HG03354 (cell line): ENCODE measurements around the gene KLHL26.
"Not testable (repeated sequence)": the region's sequence is repeated elsewhere in the genome, so short reads cannot be mapped to it uniquely, and the experiment has no call there.

ENCODE experiments used
- ATAC-seq: cut with Tn5 transposase; IDR thresholded peaks from one replicate; pipeline ENCODE4 v1.9.1; 2021; ENCODE audit warnings: mild to moderate bottlenecking; ENCODE audit not compliant: unreplicated experiment, poor library complexity, severe bottlenecking

KLHL26 gene

DNA sequence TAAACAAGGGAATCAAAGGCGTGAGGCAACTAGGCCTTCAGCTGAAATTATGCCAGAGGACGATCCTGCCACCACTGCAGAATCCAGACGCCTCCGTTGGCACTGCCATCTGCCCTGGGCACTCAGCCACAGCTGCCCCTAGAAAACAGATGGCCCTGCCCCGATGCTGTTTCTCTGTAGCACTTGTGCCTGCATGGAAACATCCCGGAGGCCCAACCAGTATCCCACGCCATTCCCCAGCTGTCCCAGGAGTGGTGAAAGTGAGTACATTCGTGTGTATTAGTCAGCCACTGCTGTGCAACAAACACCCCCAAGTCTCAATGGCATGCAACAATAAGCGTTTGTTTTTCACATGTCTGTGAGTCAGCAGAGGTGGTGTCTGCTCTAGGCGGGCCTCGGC is 37.8 kb downstream of the KLHL26 start:
- no peak for ATAC-seq

DNA sequence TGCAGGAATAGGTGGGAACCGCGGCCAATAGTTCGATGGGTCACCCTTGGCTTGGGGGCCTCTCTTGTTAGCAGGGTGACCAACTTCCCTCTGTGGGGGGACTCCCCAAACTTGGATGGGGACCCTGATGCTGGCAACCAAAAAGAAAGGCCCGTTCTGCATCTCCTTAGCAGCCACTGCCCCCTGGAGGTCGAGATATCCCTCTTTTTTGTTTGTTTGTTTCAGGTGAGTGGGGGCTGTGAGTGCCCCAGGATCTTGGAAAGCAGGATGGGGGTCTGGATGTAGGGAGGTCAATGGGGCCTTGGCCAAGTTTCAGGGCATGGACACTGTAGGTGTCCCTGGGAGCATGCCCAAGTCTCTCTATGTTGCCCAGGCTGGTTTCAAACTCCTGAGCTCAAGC is 39.0 kb downstream of the KLHL26 start:
- ATAC-seq, result no peak

GRCh38 chr19:18676692-18677091 is 39.9 kb downstream of the KLHL26 start:
- no peak for ATAC-seq

DNA sequence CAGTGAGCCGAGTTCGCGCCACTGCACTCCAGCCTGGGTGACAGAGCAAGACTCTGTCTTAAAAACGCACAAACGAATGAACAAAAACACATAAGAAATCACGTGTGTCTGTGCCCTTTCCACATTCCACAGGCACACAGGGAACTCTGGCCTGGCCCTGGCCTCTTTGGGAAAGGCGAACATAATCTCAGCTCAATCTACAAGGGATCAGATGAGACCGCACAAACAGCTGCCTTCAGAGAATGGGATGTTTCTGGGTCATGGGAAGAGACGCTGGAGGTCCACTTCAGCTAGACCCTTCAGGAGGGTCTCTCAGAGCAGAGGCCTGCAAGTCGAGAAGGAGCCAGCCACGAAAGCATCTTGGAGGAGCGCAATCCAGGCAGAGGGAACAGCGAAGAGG is 40.3 kb downstream of the KLHL26 start:
- ATAC-seq, result no peak

DNA sequence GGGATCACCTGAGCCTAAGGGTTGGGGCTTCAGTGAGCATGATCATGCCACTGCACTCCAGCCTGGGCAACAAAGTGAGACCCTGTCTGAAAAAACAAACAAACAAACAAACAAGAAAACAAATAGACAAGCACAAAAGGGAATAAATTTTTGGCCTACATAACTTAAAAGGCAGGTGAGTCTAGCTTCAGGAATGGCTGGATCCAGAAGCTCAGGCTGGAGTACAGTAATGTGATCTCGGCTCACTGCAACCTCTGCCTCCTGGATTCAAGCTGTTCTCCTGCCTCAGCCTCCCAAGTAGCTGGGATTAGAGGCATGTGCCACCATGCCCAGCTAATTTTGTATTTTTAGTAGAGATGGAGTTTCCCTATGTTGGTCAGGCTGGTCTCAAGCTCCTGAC is 43.3 kb downstream of the KLHL26 start:
- ATAC-seq, result not testable (repeated sequence)

DNA sequence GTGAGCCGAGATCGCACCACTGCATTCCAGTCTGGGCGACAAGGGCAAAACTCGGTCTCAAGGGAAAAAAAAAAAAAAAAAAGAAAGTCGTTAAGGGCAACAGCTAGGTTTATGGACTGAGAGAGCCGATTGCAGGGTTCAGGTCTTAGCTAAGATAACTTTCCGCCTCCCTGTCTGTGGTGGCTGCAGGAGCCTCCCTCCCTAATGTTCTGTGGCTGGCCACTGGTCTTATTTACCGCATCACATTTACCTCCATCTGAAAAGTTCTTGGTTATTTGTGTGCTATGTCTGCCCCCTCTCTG is 45.9 kb downstream of the KLHL26 start:
- no peak for ATAC-seq

GRCh38 chr19:18683109-18683957 is 46.5 kb downstream of the KLHL26 start, which contains the start of gene CRTC1:
Gene CRTC1 (plus strand): TSS chr19:18683680. CDS start chr19:18683703, 23 bp downstream.
- peak; percentile 79 for ATAC-seq

- ATAC-seq, result peak; percentile 3
Observed at GRCh38 chr19:18683958-18684641, 47.3 kb downstream of the KLHL26 start.

DNA sequence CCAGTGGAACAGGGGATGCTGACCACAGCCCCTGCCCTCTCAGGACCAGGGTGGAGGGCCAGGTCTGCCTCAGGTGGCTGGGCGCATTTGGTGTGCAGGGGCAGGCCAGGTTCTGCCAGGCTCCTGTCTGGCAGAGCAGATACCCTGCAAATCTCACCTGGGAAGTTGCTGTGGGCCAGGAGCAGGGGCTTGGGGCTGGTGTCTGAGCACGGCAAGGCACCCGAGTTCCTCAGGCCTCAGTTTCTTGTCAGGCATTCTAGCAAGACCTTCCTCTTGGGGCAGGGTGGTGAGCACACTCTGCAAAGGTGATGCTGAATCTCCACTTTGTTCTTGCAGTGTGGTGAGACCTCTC is 47.8 kb downstream of the KLHL26 start:
- ATAC-seq, result no peak

DNA sequence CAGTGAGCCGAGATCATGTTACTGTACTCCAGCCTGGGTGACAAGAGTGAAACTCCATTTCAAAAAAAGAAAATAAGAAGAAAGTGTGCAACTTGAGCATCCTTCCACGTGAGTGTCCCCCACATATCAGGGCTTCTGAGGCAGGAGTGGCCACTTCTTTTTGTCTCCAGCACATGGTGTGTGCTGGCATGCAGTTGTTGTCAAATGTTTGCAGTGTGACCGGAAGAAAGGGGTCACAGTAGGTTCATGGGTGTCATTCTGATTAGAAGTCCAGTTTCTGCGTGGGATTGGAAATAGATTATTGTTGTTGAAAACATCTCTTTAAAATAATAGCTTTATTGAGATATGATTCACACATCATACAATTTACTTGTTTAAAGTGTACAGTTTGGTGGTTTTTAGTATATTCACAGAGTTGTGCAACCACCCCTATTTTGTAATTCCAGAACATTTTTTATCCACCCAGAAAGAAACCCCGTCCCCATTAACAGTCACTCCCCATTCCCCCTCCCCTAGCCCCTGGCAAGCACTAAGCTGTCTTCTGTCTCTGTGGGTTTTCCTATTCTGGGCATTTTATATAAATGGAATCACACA is 48.9 kb downstream of the KLHL26 start:
- no peak for ATAC-seq

DNA sequence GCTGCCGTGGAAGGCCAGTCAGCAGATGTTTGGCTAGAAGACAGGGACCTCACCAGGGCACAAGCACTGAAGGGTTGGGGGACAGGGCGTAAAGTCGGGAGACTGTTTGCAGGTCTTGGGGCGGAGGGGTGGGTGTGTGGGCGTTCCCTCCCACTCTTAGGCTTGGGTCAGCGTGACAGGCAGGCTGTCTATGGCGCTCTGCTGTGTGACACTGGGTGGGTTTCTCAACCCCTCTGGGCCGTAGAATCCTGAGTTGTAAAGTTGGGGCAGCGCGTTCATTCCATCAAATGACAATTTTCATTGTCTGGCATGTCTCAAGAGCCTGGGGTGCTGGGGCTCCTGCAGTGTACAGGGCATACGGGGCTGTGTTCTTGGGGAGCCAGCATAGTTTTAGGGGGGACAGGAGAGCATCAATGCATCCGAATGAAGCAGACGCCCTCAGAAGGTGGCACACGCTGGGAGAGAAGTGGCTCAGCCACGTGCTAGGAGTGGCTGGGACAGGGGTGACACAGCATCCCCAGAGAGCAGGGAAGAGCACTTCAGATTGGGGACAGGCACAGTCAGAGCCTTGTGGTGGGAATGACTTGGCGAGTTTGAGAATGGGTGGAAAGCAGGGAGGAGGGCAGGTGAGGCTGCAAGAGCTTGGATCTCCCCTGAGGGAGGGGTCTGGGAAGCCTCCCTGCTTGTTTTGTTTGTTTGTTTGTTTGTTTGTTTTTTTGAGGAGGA is 51.1 kb downstream of the KLHL26 start:
- no peak for ATAC-seq

DNA sequence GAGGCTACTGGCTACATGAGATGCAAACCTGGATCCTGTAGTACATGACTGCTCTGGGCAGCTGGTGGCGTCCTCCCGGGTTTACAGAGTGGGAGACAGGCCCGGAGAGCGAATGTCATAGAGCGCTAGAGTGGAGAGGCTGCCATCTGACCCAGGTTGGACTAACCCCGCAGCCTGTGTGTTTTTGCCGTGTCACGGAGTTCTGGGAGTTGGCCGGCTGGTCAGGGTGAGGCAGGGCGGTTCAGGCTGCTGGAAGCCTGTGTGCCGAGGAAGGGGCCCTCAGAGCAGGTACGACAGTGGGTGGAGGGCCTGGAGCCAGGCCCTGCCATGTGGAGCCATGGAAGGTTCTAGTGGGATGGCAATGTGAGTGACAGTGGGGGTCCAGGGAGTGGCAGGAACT is 59.2 kb downstream of the KLHL26 start:
- no peak for ATAC-seq

- no peak for ATAC-seq
Observed at GRCh38 chr19:18697680-18698079, 60.9 kb downstream of the KLHL26 start.

- no peak for ATAC-seq
Observed at GRCh38 chr19:18698321-18699167, 61.7 kb downstream of the KLHL26 start.

GRCh38 chr19:18699403-18700054 is 62.7 kb downstream of the KLHL26 start:
- no peak for ATAC-seq

- peak; percentile 70 for ATAC-seq
Observed at GRCh38 chr19:18700501-18701249, 63.8 kb downstream of the KLHL26 start.

DNA sequence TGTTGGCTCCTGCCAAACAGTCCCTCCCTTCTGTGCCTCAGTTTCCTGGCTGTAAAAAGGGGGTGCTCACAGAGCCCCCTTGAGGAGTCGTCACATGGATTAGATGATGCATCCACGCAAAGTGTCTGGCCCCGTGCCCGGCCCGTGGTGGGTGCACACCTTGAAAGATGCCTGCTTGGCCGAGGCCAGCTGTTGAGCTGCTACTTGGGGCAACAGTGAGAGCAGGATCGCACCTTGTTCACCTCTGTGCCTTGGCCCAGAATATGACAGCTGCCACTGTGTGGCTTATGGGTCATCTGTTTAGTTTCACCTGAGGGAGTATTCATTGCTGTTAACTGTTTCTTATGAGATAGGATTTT is 64.4 kb downstream of the KLHL26 start:
- peak; percentile 20 for ATAC-seq

DNA sequence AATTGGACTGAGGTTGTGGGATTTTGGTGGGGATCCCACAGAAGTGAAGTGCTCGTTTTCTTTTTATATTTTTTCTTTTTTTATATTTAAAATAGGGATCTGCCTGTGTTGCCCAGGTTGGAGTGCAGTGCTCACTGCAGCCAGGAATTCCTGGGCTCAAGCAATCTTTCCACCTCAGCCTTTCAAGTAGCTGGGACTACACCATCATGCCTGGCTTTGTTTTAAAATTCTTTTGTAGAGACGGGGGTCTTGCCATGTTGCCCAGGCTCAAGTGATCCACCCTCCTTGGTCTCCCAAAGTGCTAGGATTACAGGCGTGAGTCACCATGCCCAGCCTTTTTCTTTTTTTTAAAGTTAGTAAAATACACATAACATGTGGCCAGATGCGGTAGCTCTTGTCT is 67.2 kb downstream of the KLHL26 start:
- ATAC-seq, result no peak
